Thymus (tissue), 11 donors: ENCODE results near the gene BCAS4. TPM values are rescaled to one million over a fixed set of nuclear protein-coding genes. Genes with fewer than 3 reads are reported as not detected.
"Not testable (repeated sequence)": the region's sequence is repeated elsewhere in the genome, so short reads cannot be mapped to it uniquely, and the experiment has no call there.

ENCODE experiments used
- DNase-seq, 9 donors: peaks; one replicate each; pipeline ENCODE4 v3.0.0-alpha.2; 2013; ENCODE audit warnings: low spot score in 9 of 9, low read depth in 6 of 9, missing footprints in 1 of 9
- H3K27ac ChIP-seq, 2 donors: one replicate each; pipeline ENCODE4 v1.5.1; 2013; ENCODE audit warnings: control low read depth in 1 of 2, low read depth in 1 of 2, low read length in 1 of 2, mild to moderate bottlenecking in 1 of 2, moderate library complexity in 1 of 2
- H3K27me3 ChIP-seq, 2 donors: one replicate each; pipeline ENCODE4 v1.5.1; 2013; ENCODE audit warnings: low read length in 1 of 2; ENCODE audit not compliant: control insufficient read depth in 2 of 2, insufficient read depth in 1 of 2
- H3K36me3 ChIP-seq, 2 donors: one replicate each; pipeline ENCODE4 v1.5.1; 2013; ENCODE audit warnings: low read length in 1 of 2, mild to moderate bottlenecking in 1 of 2, moderate library complexity in 1 of 2; ENCODE audit not compliant: control insufficient read depth in 2 of 2, insufficient read depth in 2 of 2
- H3K4me1 ChIP-seq, 2 donors: one replicate each; pipeline ENCODE4 v1.5.1; 2013; ENCODE audit warnings: low read length in 2 of 2; ENCODE audit not compliant: control insufficient read depth in 2 of 2, insufficient read depth in 2 of 2
- H3K4me3 ChIP-seq, 2 donors: one replicate each; pipeline ENCODE4 v1.5.1; 2013; ENCODE audit warnings: low read length in 2 of 2, control low read depth in 1 of 2, mild to moderate bottlenecking in 1 of 2
- H3K9me3 ChIP-seq, 2 donors: one replicate each; pipeline ENCODE4 v1.5.1; 2013; ENCODE audit warnings: low read length in 1 of 2, mild to moderate bottlenecking in 1 of 2; ENCODE audit not compliant: control insufficient read depth in 2 of 2, insufficient read depth in 1 of 2
- WGBS: extraction: QIAGEN DNeasy Blood & Tissue Kit; methylation state at CpG from one replicate; pipeline ENCODE4 v1.1.7; 2013; 5-methylcytosine and 5-hydroxymethylcytosine counted together
- polyA plus RNA-seq: library from polyadenylated mRNA; stranded (reverse); fragments of 200-250 nt; gene quantifications from one replicate; pipeline ENCODE4 v1.2.3, GENCODE V29; 2013
- total RNA-seq: library from RNA; stranded (reverse); fragments of 120-200 nt; gene quantifications from one replicate; pipeline ENCODE4 v1.2.4, GENCODE V29; 2013
- donor health status: healthy.

BCAS4 gene
- total and polyA plus RNA-seq, 2 donors: 14.5 to 17.5 TPM

- 98% methylated on average over 13 of the region's 13 CpGs for WGBS
- DNase-seq, H3K4me3 ChIP-seq, H3K27me3 ChIP-seq, H3K9me3 ChIP-seq, H3K27ac ChIP-seq, H3K36me3 ChIP-seq: not testable (repeated sequence)
- H3K4me1 ChIP-seq: peaks cover 6 to 11% of the 10 kb centered on the region in 2 donors
Measured at GRCh38 chr20:50800986-50801746, 6.3 kb downstream of the BCAS4 start.

DNA sequence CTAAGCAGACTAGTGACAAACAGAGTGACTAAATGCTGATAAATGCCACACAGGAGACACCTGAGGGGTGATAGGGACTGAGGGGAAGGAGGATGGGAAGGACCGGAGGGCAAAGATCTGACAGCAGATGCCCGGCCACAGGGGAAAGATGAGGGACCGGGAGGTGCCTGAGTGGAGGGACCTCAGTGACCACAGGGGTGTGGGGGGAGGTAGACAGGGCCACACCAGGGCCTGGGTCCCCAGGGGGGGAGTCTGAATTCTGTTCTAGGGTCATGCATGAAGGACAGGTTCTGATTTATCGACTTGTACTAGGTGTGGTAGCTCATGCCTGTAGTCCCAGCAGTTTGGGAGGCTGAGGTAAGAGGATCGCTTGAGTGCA is 6.9 kb downstream of the BCAS4 start:
- H3K4me3 ChIP-seq: no peak overlapping the region
- H3K27me3 ChIP-seq: no peaks in the 10 kb centered on the region
- WGBS: 87% methylated on average over 5 of the region's 5 CpGs
- DNase-seq: no peak
- H3K27ac ChIP-seq: no peak overlapping the region
- H3K9me3 ChIP-seq: no peaks in the 10 kb centered on the region
- H3K4me1 ChIP-seq: peaks cover 6 to 11% of the 10 kb centered on the region in 2 donors
- H3K36me3 ChIP-seq: no peaks in the 10 kb centered on the region

- DNase-seq: no peak
- no peaks in the 10 kb centered on the region for H3K36me3 ChIP-seq
- no peaks in the 10 kb centered on the region for H3K9me3 ChIP-seq
- H3K4me1 ChIP-seq: peaks cover 6 to 11% of the 10 kb centered on the region in 2 donors
- H3K27ac ChIP-seq: no peak overlapping the region
- H3K27me3 ChIP-seq: no peaks in the 10 kb centered on the region
- WGBS: 98% methylated on average over 8 of the region's 8 CpGs
- no peak overlapping the region for H3K4me3 ChIP-seq
Measured at GRCh38 chr20:50802289-50802688, 7.4 kb downstream of the BCAS4 start.

DNA sequence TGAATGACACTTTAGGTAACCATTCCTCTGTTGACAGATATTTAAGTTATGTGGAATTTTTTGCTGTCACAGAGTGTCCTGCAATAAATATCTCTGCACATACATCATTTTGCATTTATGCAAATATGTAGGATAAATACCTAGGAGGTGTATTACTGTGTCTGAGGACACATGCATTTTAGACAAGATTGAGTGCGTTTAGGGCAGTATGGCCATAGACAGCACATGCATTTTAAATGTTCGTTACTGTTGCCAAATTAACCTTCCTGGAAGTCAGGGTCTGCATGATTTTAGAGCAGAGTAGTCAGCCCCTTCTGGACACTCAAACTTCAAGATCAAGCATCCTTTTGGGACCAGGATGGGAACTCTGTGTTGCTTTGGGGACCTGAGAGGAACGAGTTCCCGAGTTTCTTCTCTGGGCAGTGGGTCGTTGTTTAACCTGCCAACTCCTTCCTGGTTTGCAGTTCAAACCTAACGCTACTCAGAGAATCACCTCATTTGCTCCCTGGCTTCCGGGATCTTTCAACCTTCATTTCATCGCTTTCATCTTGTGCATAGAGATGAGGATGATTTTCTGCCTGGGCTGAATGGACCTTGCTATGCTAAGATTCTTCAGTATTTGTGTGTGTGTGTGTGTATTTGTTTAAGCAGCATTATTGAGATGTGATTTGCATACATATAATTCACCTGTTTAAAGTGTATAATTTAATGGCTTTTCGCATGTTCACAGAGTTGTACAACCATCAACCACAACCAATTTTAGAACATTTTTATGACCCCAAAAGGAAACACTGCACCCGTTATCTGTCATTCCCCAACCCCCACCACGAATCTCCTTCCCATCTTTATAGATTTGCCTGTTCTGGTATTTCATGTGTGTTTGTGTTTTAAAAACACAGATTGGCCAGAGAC is 9.8 kb downstream of the BCAS4 start:
- DNase-seq: peak in 2 of 9 donors; percentile 50 to 73
- Histone ChIP-seq H3K4me3 (no peak overlapping the region), H3K9me3 (no peaks in the 10 kb centered on the region), H3K4me1 (peaks cover 6 to 11% of the 10 kb centered on the region in 2 donors), H3K27ac (peak overlapping the region; percentile 45 to 85), H3K27me3 (no peaks in the 10 kb centered on the region), H3K36me3 (no peaks in the 10 kb centered on the region)
- 16% methylated on average over 11 of the region's 11 CpGs for WGBS

GRCh38 chr20:50805349-50805684 is 10.5 kb downstream of the BCAS4 start:
- Histone ChIP-seq H3K4me1 (peaks cover 6 to 11% of the 10 kb centered on the region in 2 donors), H3K27ac (peak overlapping the region in 1 of 2 donors; percentile 70), H3K4me3 (no peak overlapping the region), H3K27me3 (no peaks in the 10 kb centered on the region), H3K9me3 (no peaks in the 10 kb centered on the region), H3K36me3 (no peaks in the 10 kb centered on the region)
- WGBS: 5% methylated on average over 1 of the region's 1 CpG
- DNase-seq: no peak

GRCh38 chr20:50806126-50806768 is 11.4 kb downstream of the BCAS4 start:
- Histone ChIP-seq H3K4me1 (peaks cover 6 to 11% of the 10 kb centered on the region in 2 donors), H3K9me3 (no peaks in the 10 kb centered on the region), H3K36me3 (no peaks in the 10 kb centered on the region), H3K4me3 (no peak overlapping the region), H3K27me3 (no peaks in the 10 kb centered on the region), H3K27ac (no peak overlapping the region)
- 97% methylated on average over 5 of the region's 5 CpGs for WGBS
- no peak for DNase-seq

GRCh38 chr20:50810063-50810462 is 15.2 kb downstream of the BCAS4 start:
- Histone ChIP-seq H3K4me1 (peaks cover 6 to 8% of the 10 kb centered on the region in 2 donors), H3K4me3 (no peak overlapping the region)
- no peak for DNase-seq

DNA sequence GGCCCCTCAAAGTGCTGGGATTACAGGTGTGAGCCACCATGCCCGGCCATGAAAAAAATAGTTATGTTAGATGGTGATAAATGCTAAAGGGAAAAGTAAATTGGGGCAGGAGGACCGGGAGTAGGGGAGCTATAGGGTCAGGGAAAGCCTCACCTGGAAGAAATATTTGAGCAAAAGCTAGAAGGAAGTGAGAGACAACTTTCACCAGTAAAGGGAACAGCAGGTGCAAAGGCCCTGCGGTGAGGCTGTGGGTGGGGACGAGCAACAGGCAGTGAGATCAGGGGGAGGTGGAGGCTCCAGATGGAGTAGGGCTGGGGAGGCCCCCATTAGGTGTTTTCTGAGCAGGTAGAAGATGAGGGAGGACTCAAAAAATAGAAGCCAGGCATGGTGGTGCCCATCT is 16.0 kb downstream of the BCAS4 start:
- Histone ChIP-seq H3K36me3 (no peaks in the 10 kb centered on the region), H3K4me1 (peaks cover 9 to 11% of the 10 kb centered on the region in 2 donors), H3K27me3 (no peaks in the 10 kb centered on the region), H3K27ac (no peak overlapping the region), H3K9me3 (no peaks in the 10 kb centered on the region), H3K4me3 (no peak overlapping the region)
- WGBS: 94% methylated on average over 4 of the region's 4 CpGs
- DNase-seq: no peak

More at GRCh38 chr20:50810063-50810462, 15.2 kb downstream of the BCAS4 start:
- WGBS: 93% methylated on average over 4 of the region's 4 CpGs
- Histone ChIP-seq H3K27ac (no peak overlapping the region), H3K27me3 (no peaks in the 10 kb centered on the region), H3K36me3 (no peaks in the 10 kb centered on the region), H3K9me3 (no peaks in the 10 kb centered on the region)
